Motor neuron (in vitro differentiated cells): ENCODE measurements around the gene NECAB2. TPM values are rescaled to one million over a fixed set of nuclear protein-coding genes. Genes with fewer than 3 reads are reported as not detected.
"Not testable (repeated sequence)": the region's sequence is repeated elsewhere in the genome, so short reads cannot be mapped to it uniquely, and the experiment has no call there.

Experiments used
- ATAC-seq, 8 experiments: fragments of 200-7000 bp; cut with Tn5 transposase; replicated peaks in 6 of 8; 2 replicates each; pipeline ENCODE4 v1.8.0; 2021; ENCODE audit warnings: mild to moderate bottlenecking in 8 of 8, moderate library complexity in 8 of 8
- H3K27ac ChIP-seq, 2 donors: fragments of 250-450 bp; sonication (Bioruptor Pico); 2 replicates each; pipeline ENCODE4 v1.9.0; 2021; ENCODE audit warnings: antibody characterized with exemption in 2 of 2, mild to moderate bottlenecking in 2 of 2, moderate library complexity in 1 of 2
- H3K4me1 ChIP-seq, 2 donors: fragments of 250-450 bp; sonication (Bioruptor Pico); replicated peaks in 1 of 2; 2 replicates each; pipeline ENCODE4 v1.6.1; 2021; ENCODE audit warnings: antibody characterized with exemption in 2 of 2, mild to moderate bottlenecking in 2 of 2, moderate library complexity in 1 of 2
- H3K4me3 ChIP-seq, 5 donors: fragments of 250-450 bp; sonication (Bioruptor Pico); 2 replicates each; pipeline ENCODE4 v1.9.0; 2021; ENCODE audit warnings: antibody characterized with exemption in 5 of 5, mild to moderate bottlenecking in 5 of 5, moderate library complexity in 4 of 5
- WGBS, 10 experiments: fragments of 450-650 bp; shearing (Covaris generic); methylation state at CpG; one replicate each; pipeline ENCODE4 v1.0.0; 2022; 5-methylcytosine and 5-hydroxymethylcytosine counted together
- in situ Hi-C, 9 experiments: fragments of 400-800 bp; cut with MboI; loops; one replicate each; pipeline ENCODE4 v1.15.0; 2021; ENCODE audit warnings: low sequenced_read_pairs in 9 of 9, low pct_unique_long_range_greater_than_20kb in 2 of 9; ENCODE audit not compliant: unreplicated experiment in 9 of 9
- total RNA-seq, 8 experiments: library from RNA; unstranded; fragments of 300-600 nt; gene quantifications; 2 replicates each; pipeline versions ENCODE4 v1.2.3 to v1.2.4, GENCODE V29; 2022

The NECAB2 gene
- total RNA-seq, 8 experiments from 2014 or later: 0.63 to 23.4 (median 2.6) TPM

- no peaks in the 10 kb centered on the region for H3K4me1 ChIP-seq
- ATAC-seq: no peak
- WGBS, 10 experiments: 62 to 100% (median 87%) methylated on average over 1 to 14 of the region's 18 CpGs
- in situ Hi-C loops: loop anchor here in 1 of 9 experiments (25.0 kb wide), 1 partner anchor 549 kb away; no protein-coding TSS in a partner anchor
- no peak overlapping the region for H3K4me3 ChIP-seq
- H3K27ac ChIP-seq: no peak overlapping the region
These were observed 29.8 kb upstream of the NECAB2 start for GRCh38 chr16:83937922-83938885.

- in situ Hi-C loops: loop anchor here in 1 of 9 experiments (25.0 kb wide), 1 partner anchor 548 kb away; no protein-coding TSS in a partner anchor
- Histone ChIP-seq H3K27ac (no peak overlapping the region), H3K4me3 (no peak overlapping the region), H3K4me1 (no peaks in the 10 kb centered on the region)
- 57 to 100% (median 89%) methylated on average over 1 to 11 of the region's 12 CpGs; no CpG with 5 or more reads in 1 of the 10 experiments for WGBS, 10 experiments
- ATAC-seq: no peak
These were observed 28.7 kb upstream of the NECAB2 start for GRCh38 chr16:83939266-83939855.

- peak in 2 of 8 experiments; percentile 47 to 55 for ATAC-seq
- H3K27ac ChIP-seq: no peak overlapping the region
- in situ Hi-C loops: loop anchor here in 1 of 9 experiments (25.0 kb wide), 1 partner anchor 547 kb away; no protein-coding TSS in a partner anchor
- WGBS, 10 experiments: 0 to 90% (median 41%) methylated on average over 1 to 4 of the region's 12 CpGs; no CpG with 5 or more reads in 5 of the 10 experiments
- H3K4me3 ChIP-seq: no peak overlapping the region
- H3K4me1 ChIP-seq: no peaks in the 10 kb centered on the region
These were observed 27.9 kb upstream of the NECAB2 start for GRCh38 chr16:83940119-83940518.

GRCh38 chr16:83940630-83941378, 27.2 kb upstream of the NECAB2 start:
- Histone ChIP-seq H3K4me1 (no peaks in the 10 kb centered on the region), H3K4me3 (no peak overlapping the region), H3K27ac (no peak overlapping the region)
- peak in 3 of 8 experiments; percentile 10 to 31 (median 19) for ATAC-seq
- in situ Hi-C loops: loop anchor here in 1 of 9 experiments (25.0 kb wide), 1 partner anchor 546 kb away; no protein-coding TSS in a partner anchor
- 51 to 98% (median 81%) methylated on average over 3 to 12 of the region's 28 CpGs; no CpG with 5 or more reads in 4 of the 10 experiments for WGBS, 10 experiments

- in situ Hi-C loops: loop anchor here in 1 of 9 experiments (25.0 kb wide), 1 partner anchor 546 kb away; no protein-coding TSS in a partner anchor
These were observed 26.5 kb upstream of the NECAB2 start for GRCh38 chr16:83941546-83941945.

GRCh38 chr16:83942074-83942473, 26.0 kb upstream of the NECAB2 start:
- in situ Hi-C loops: loop anchor here in 1 of 9 experiments (25.0 kb wide), 1 partner anchor 545 kb away; no protein-coding TSS in a partner anchor
- H3K4me1 ChIP-seq: no peaks in the 10 kb centered on the region
- WGBS, 10 experiments: 80 to 97% (median 86%) methylated on average over 1 to 7 of the region's 14 CpGs; no CpG with 5 or more reads in 6 of the 10 experiments
- H3K27ac ChIP-seq: no peak overlapping the region
- no peak overlapping the region for H3K4me3 ChIP-seq
- ATAC-seq: no peak

More at GRCh38 chr16:83941546-83941945, 26.5 kb upstream of the NECAB2 start:
- WGBS, 10 experiments: 83 to 100% (median 96%) methylated on average over 1 to 6 of the region's 9 CpGs; no CpG with 5 or more reads in 4 of the 10 experiments
- not testable (repeated sequence) for ATAC-seq, H3K4me3 ChIP-seq, H3K27ac ChIP-seq, H3K4me1 ChIP-seq

GRCh38 chr16:83942815-83943515, 25.1 kb upstream of the NECAB2 start:
- WGBS, 10 experiments: 40 to 100% (median 82%) methylated on average over 1 to 7 of the region's 11 CpGs; no CpG with 5 or more reads in 2 of the 10 experiments
- ATAC-seq: no peak
- in situ Hi-C loops: loop anchor here in 1 of 9 experiments (25.0 kb wide), 1 partner anchor 544 kb away; no protein-coding TSS in a partner anchor

GRCh38 chr16:83943516-83944050, 24.5 kb upstream of the NECAB2 start:
- no peak overlapping the region for H3K4me3 ChIP-seq
- in situ Hi-C loops: loop anchor here in 1 of 9 experiments (25.0 kb wide), 1 partner anchor 544 kb away; no protein-coding TSS in a partner anchor
- no peak overlapping the region for H3K27ac ChIP-seq
- no peaks in the 10 kb centered on the region for H3K4me1 ChIP-seq
- no peak for ATAC-seq
- 20 to 100% (median 94%) methylated on average over 1 to 5 of the region's 10 CpGs; no CpG with 5 or more reads in 6 of the 10 experiments for WGBS, 10 experiments

More at GRCh38 chr16:83942815-83943515, 25.1 kb upstream of the NECAB2 start:
- Histone ChIP-seq H3K27ac (no peak overlapping the region), H3K4me1 (no peaks in the 10 kb centered on the region), H3K4me3 (no peak overlapping the region)

GRCh38 chr16:83945587-83945986, 22.5 kb upstream of the NECAB2 start:
- no peak for ATAC-seq
- WGBS, 10 experiments: 81 to 97% (median 92%) methylated on average over 2 to 10 of the region's 10 CpGs; no CpG with 5 or more reads in 2 of the 10 experiments
- Histone ChIP-seq H3K27ac (no peak overlapping the region), H3K4me1 (no peaks in the 10 kb centered on the region), H3K4me3 (no peak overlapping the region)
- in situ Hi-C loops: loop anchor here in 1 of 9 experiments (25.0 kb wide), 1 partner anchor 542 kb away; no protein-coding TSS in a partner anchor

GRCh38 chr16:83946154-83946780, 21.8 kb upstream of the NECAB2 start:
- no peak overlapping the region for H3K4me3 ChIP-seq
- WGBS, 10 experiments: 74 to 100% (median 87%) methylated on average over 1 to 14 of the region's 24 CpGs; no CpG with 5 or more reads in 4 of the 10 experiments
- no peak for ATAC-seq
- H3K4me1 ChIP-seq: no peaks in the 10 kb centered on the region
- in situ Hi-C loops: loop anchor here in 1 of 9 experiments (25.0 kb wide), 1 partner anchor 541 kb away; no protein-coding TSS in a partner anchor
- H3K27ac ChIP-seq: no peak overlapping the region
